AG08395 (cell line): Measurements from ENCODE around the gene PELI2.

Source experiments
- DNase-seq: peaks from one replicate; pipeline ENCODE4 v3.0.0; 2012; ENCODE audit warnings: mixed read lengths, low spot score

PELI2 gene

GRCh38 chr14:56172571-56172971, 54.4 kb downstream of the PELI2 start:
- DNase-seq, result peak; percentile 75

GRCh38 chr14:56173365-56173922, 55.2 kb downstream of the PELI2 start:
- no peak for DNase-seq

- DNase-seq, result no peak
These were observed 57.6 kb downstream of the PELI2 start for GRCh38 chr14:56175773-56176172.

- no peak for DNase-seq
These were observed 58.3 kb downstream of the PELI2 start for GRCh38 chr14:56176530-56176929.

- DNase-seq, result no peak
These were observed 58.8 kb downstream of the PELI2 start for GRCh38 chr14:56177036-56177435.

GRCh38 chr14:56180754-56181542, 62.7 kb downstream of the PELI2 start:
- no peak for DNase-seq

- no peak for DNase-seq
These were observed 63.5 kb downstream of the PELI2 start for GRCh38 chr14:56181681-56182085.

GRCh38 chr14:56182410-56182809, 64.2 kb downstream of the PELI2 start:
- no peak for DNase-seq

- no peak for DNase-seq
These were observed 65.5 kb downstream of the PELI2 start for GRCh38 chr14:56183631-56184157.

- DNase-seq, result no peak
These were observed 67.8 kb downstream of the PELI2 start for GRCh38 chr14:56185992-56186391.

- no peak for DNase-seq
These were observed 69.5 kb downstream of the PELI2 start for GRCh38 chr14:56187736-56188135.

- DNase-seq, result peak; percentile 48
These were observed 71.1 kb downstream of the PELI2 start for GRCh38 chr14:56189307-56189706.

- DNase-seq, result peak; percentile 38
These were observed 75.1 kb downstream of the PELI2 start for GRCh38 chr14:56193347-56193746.

- no peak for DNase-seq
These were observed 75.8 kb downstream of the PELI2 start for GRCh38 chr14:56194042-56194441.

GRCh38 chr14:56195223-56195622, 77.0 kb downstream of the PELI2 start:
- no peak for DNase-seq

- no peak for DNase-seq
These were observed 77.5 kb downstream of the PELI2 start for GRCh38 chr14:56195704-56196103.

GRCh38 chr14:56196274-56196673, 78.1 kb downstream of the PELI2 start:
- peak; percentile 44 for DNase-seq

- no peak for DNase-seq
These were observed 78.9 kb downstream of the PELI2 start for GRCh38 chr14:56197150-56197549.

- DNase-seq, result no peak
These were observed 80.2 kb downstream of the PELI2 start for GRCh38 chr14:56198438-56198837.

GRCh38 chr14:56199095-56199981, 81.1 kb downstream of the PELI2 start:
- peak; percentile 91 for DNase-seq

GRCh38 chr14:56199982-56200577, 81.9 kb downstream of the PELI2 start:
- no peak for DNase-seq

GRCh38 chr14:56202256-56202655, 84.0 kb downstream of the PELI2 start:
- DNase-seq, result no peak
